Brain microvascular endothelial cell (primary cell): ENCODE data around the gene SLFNL1.

Experiments
- DNase-seq: peaks from one replicate; pipeline ENCODE4 v3.0.0-alpha.2; 2020
- H3K27ac ChIP-seq: fragments of 250-450 bp; sonication (Bioruptor Pico); 2 replicates; pipeline ENCODE4 v1.5.1; 2020; ENCODE audit warnings: mild to moderate bottlenecking, moderate library complexity
- H3K27me3 ChIP-seq: fragments of 250-450 bp; sonication (Bioruptor Pico); replicated peaks from 2 replicates; pipeline ENCODE4 v1.5.1; 2020; ENCODE audit warnings: mild to moderate bottlenecking
- H3K36me3 ChIP-seq: fragments of 250-450 bp; sonication (Bioruptor Pico); replicated peaks from 2 replicates; pipeline ENCODE4 v1.5.1; 2020; ENCODE audit warnings: mild to moderate bottlenecking
- H3K4me3 ChIP-seq: 2 replicates; pipeline ENCODE4 v1.5.1; 2011; ENCODE audit warnings: low read depth, mild to moderate bottlenecking, control low read depth, low read length, moderate library complexity
- in situ Hi-C: cut with HindIII; loops from 2 replicates; pipeline ENCODE4 v1.10.0; 2017; ENCODE audit warnings: low sequenced_read_pairs, low pct_ligation_motif_present
- TF ChIP-seq, protein P1 (sequence below): IDR thresholded peaks from 2 replicates; pipeline ENCODE4 v1.5.1; 2011; ENCODE audit warnings: low read depth, mild to moderate bottlenecking, moderate library complexity, low read length, control low read depth, inconsistent platforms; ENCODE audit errors: missing control alignments

SLFNL1 gene

DNA sequence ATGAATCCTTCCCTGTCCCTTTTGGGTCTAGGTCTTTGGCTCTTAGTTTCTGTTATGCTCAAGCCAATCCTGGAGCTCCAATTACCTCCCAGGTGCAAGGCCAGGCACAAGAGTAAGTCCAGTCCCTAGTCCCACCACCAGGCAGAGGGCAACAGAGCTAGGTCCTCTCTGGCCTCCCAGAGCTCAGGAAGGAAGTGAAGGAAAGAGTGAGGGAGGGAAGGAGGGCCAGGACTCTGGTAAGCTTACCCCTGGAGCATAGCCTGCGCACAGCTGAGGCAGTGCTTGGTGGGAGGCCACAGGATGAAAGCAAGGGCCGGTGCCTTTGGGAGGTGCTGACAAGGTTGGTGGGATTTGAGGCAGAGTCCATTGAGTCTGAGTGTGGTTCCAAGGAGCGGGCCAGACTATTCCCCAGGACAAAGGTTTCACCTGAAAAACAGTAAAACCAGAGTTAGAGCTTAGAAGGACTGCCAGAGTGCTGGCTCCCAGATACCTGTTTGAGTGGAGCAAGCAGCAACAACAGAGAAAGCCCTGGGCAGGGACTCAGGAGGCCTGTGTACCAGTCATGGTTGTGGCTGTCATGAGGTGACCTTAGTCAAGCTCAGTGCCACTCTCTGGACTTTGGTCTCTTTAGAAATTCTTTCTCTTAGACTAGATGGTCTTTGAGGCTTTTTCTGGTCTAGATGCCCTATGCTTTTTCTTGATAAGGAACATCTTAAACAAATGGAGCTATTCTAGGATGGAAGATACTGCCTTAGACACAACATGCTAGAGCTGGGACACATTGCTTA lies 15.8 kb upstream of the SLFNL1 start:
- in situ Hi-C loops, result no loop called here
- Histone ChIP-seq H3K4me3 (no peak overlapping the region), H3K27me3 (no peaks in the 10 kb centered on the region), H3K36me3 (peaks cover 8% of the 10 kb centered on the region), H3K27ac (no peak overlapping the region)
- TF ChIP-seq, protein P1, sequence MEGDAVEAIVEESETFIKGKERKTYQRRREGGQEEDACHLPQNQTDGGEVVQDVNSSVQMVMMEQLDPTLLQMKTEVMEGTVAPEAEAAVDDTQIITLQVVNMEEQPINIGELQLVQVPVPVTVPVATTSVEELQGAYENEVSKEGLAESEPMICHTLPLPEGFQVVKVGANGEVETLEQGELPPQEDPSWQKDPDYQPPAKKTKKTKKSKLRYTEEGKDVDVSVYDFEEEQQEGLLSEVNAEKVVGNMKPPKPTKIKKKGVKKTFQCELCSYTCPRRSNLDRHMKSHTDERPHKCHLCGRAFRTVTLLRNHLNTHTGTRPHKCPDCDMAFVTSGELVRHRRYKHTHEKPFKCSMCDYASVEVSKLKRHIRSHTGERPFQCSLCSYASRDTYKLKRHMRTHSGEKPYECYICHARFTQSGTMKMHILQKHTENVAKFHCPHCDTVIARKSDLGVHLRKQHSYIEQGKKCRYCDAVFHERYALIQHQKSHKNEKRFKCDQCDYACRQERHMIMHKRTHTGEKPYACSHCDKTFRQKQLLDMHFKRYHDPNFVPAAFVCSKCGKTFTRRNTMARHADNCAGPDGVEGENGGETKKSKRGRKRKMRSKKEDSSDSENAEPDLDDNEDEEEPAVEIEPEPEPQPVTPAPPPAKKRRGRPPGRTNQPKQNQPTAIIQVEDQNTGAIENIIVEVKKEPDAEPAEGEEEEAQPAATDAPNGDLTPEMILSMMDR, result no peak
- DNase-seq, result no peak

DNA sequence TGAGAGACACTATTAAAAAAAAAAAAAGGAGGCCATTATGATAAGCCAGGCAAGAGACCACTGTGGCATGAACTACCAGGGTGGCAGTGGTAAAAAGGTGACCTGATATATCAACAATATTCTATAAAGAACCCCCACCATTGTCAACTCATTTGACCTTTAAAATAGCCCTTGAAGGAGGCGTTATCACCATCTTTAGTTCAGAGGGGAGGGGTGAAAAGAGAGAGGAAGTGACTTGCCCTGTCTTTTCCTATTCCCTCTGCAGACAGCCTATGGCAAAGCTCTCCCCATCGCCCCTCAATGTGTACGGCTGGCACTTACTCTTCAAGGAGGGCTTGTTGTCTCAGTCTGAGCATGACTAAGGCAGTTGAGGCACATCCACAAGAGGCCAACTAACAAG lies 11.7 kb upstream of the SLFNL1 start:
- TF ChIP-seq, protein P1, result no peak
- in situ Hi-C loops, result no loop called here
- DNase-seq, result no peak
- Histone ChIP-seq H3K27me3 (no peaks in the 10 kb centered on the region), H3K27ac (no peak overlapping the region), H3K4me3 (no peak overlapping the region), H3K36me3 (peaks cover 12% of the 10 kb centered on the region)

DNA sequence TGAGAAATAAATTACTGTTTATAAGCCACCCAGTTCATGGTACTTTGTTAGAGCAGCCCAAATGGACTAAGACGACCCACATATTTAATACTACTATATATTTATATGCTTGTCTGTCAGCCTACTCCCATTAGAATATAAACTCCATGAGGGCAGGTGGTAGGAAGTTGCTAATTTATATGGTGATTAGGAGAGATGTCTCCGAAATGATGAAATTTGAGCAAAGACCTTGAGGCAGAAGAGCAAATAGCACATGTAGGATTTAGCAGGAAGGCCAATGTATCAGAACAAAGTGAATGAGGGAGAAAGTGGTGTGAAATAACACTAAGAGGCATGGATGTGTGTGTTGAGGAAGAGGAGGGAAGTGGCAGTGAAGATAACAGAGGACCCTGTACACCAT lies 10.6 kb upstream of the SLFNL1 start:
- in situ Hi-C loops, result no loop called here
- TF ChIP-seq, protein P1, result no peak
- no peak for DNase-seq
- H3K27ac ChIP-seq, result no peak overlapping the region
- H3K36me3 ChIP-seq, result peaks cover 14% of the 10 kb centered on the region
- no peak overlapping the region for H3K4me3 ChIP-seq
- no peaks in the 10 kb centered on the region for H3K27me3 ChIP-seq

DNA sequence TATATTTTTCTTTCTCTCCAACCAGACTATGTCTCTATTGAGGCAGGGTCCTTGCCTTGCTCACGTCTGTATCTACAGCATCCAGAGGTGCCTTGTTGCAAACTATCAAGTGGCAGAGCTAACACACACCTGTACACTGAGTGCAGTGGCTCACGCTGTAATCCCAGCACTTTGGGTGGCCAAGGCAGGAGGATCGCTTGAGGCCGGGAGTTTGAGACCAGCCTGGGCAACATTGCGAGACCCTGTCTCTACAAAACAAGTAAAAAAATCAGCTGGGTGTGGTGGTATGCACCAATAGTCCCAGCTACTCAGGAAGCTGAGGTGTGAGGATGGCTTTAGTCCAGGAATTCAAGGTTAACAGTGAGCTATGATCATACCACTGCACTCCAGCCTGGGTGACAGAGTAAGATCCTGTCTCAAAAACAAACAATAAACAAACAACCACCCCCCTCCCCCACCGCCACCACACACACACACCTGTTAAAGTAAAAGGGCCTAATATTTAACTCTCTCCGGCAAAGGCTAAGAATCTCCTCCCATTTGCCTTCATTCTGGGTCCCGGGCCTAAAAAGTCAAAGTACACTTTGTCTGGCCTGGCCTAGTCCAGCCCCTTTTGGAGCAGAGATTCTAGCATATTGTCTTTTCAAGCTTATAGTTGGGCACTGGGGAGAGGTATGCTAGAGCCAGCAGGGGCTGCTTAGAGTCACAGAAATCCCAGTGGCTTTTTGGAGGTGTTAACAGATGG lies 9.5 kb upstream of the SLFNL1 start:
- Histone ChIP-seq H3K4me3 (no peak overlapping the region), H3K36me3 (peaks cover 10% of the 10 kb centered on the region), H3K27ac (no peak overlapping the region), H3K27me3 (no peaks in the 10 kb centered on the region)
- TF ChIP-seq, protein P1, result no peak
- in situ Hi-C loops, result no loop called here
- DNase-seq, result no peak

DNA sequence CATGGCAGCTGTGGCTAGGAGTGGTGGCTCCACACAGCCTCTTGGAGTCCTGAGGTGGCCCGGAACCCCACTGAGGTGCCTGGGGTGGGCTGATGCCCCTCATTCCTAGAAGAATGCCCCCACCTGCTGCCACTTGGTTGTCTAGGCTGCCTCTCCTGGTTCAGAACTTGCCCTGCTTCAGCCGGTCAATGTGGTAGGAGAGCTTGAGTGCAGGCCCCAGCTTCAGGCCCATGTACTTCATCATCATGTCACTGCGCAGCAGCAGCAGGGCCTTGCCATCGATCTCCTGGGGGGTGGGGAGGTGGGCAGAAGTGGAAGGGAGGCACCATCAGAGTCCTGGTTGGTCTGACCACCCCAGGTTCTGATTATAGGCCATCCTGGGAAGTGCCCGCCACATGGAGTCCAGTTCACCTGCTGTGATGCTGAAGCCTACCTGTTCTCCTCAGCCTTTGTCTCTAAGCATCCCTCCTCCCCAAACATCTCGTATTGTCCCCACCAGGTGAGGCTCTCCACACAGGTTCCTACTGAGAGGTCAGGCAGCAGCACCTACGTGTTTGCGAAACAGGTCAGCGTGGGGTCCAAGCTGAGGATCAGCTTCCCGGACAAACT lies 6.6 kb upstream of the SLFNL1 start:
- TF ChIP-seq, protein P1, result no peak
- no peaks in the 10 kb centered on the region for H3K27me3 ChIP-seq
- H3K36me3 ChIP-seq, result peaks cover 10% of the 10 kb centered on the region
- no peak overlapping the region for H3K4me3 ChIP-seq
- no peak overlapping the region for H3K27ac ChIP-seq
- DNase-seq, result no peak
- in situ Hi-C loops, result no loop called here
